HCT116 (cell line): Measurements from ENCODE around the gene MYCL. TPM values are rescaled to one million over a fixed set of nuclear protein-coding genes. Genes with fewer than 3 reads are reported as not detected.

Source experiments
- ATAC-seq: fragments of 200-7000 bp; cut with Tn5 transposase; 2 replicates; pipeline ENCODE4 v1.9.1; 2020; ENCODE audit warnings: mild to moderate bottlenecking, moderate library complexity
- BruUV-seq: library from RNA; stranded (reverse); fragments of 400-500 nt; replicated peaks from 2 replicates; lab custom pipeline; 2021; lab: Mats Ljungman, UMichigan
- CTCF ChIA-PET: fragments of 300-600 bp; sonication (Branson Sonifier 250); formaldehyde crosslinking; loops from one replicate; lab custom pipeline; 2021; ENCODE audit warnings: antibody characterized with exemption; lab: Charles Lee
- POLR2A ChIA-PET: fragments of 300-600, 350-600 bp; sonication (Branson Sonifier 250); formaldehyde crosslinking; loops from one replicate; lab custom pipeline; 2021; ENCODE audit warnings: antibody characterized with exemption; lab: Charles Lee
- RAD21 ChIA-PET, 2 experiments: fragments of 300-600 bp; sonication (Branson Sonifier 250); formaldehyde crosslinking; loops; one replicate each; lab custom pipeline; 2023; ENCODE audit warnings: low total read pairs in 2 of 2; ENCODE audit not compliant: uncharacterized antibody in 2 of 2, unreplicated experiment in 2 of 2, low non-redundant PET in 1 of 2; lab: Charles Lee
- DNase-seq: peaks from one replicate; pipeline ENCODE4 v3.0.0-alpha.2; 2010; ENCODE audit warnings: low read depth, low spot score
- H2AFZ ChIP-seq: fragments of 200-600 bp; shearing (Covaris generic), sonication (generic); 2 replicates; pipeline ENCODE4 v1.6.1; 2017; ENCODE audit warnings: low read depth, mixed run types, mixed read lengths, antibody characterized with exemption, low read length; ENCODE audit not compliant: poor library complexity, severe bottlenecking
- H3K27ac ChIP-seq: 2 replicates; pipeline ENCODE4 v1.5.1; 2012; ENCODE audit warnings: low read depth, low read length
- H3K27me3 ChIP-seq: fragments of 200-600 bp; sonication (generic); 2 replicates; pipeline ENCODE4 v1.6.1; 2016; ENCODE audit warnings: mixed run types, low read length, mixed read lengths; ENCODE audit not compliant: insufficient read depth
- H3K36me3 ChIP-seq, 2 experiments: fragments of 200-500 bp in 1 of 2; fragments of 200-600 bp in 1 of 2; sonication (Bioruptor generic) in 1 of 2; sonication (generic) in 1 of 2; 2 replicates each; pipeline versions ENCODE4 v1.5.1 to v1.6.1; 2014 to 2016; ENCODE audit warnings: low read length in 2 of 2, inconsistent platforms in 1 of 2, mixed read lengths in 1 of 2, mixed run types in 1 of 2; ENCODE audit not compliant: insufficient read depth in 2 of 2, control insufficient read depth in 1 of 2
- H3K4me1 ChIP-seq, 2 experiments: fragments of 200-600 bp in 1 of 2; sonication (generic) in 1 of 2; 2 replicates each; pipeline versions ENCODE4 v1.5.1 to v1.6.1; 2012 to 2017; ENCODE audit warnings: low read length in 2 of 2, inconsistent platforms in 1 of 2, mild to moderate bottlenecking in 1 of 2, mixed read lengths in 1 of 2, mixed run types in 1 of 2, moderate library complexity in 1 of 2; ENCODE audit not compliant: insufficient read depth in 2 of 2, control insufficient read depth in 1 of 2
- H3K4me2 ChIP-seq: fragments of 200-600 bp; sonication (generic); 2 replicates; pipeline ENCODE4 v1.6.1; 2017; ENCODE audit warnings: mixed run types, low read length, mixed read lengths
- H3K4me3 ChIP-seq, 2 experiments: fragments of 200-600 bp in 1 of 2; sonication (generic) in 1 of 2; replicated peaks in 1 of 2; 2 replicates each; pipeline ENCODE4 v1.5.1; 2011 to 2016; ENCODE audit warnings: low read length in 2 of 2, control low read depth in 1 of 2, low read depth in 1 of 2, mild to moderate bottlenecking in 1 of 2, mixed read lengths in 1 of 2, mixed run types in 1 of 2
- H3K79me2 ChIP-seq: fragments of 200-600 bp; sonication (generic); 2 replicates; pipeline ENCODE4 v1.6.1; 2017; ENCODE audit warnings: mild to moderate bottlenecking, mixed run types, low read length, moderate library complexity, mixed read lengths; ENCODE audit not compliant: insufficient read depth
- H3K9ac ChIP-seq: fragments of 200-600 bp; sonication (generic); 2 replicates; pipeline ENCODE4 v1.6.1; 2016; ENCODE audit warnings: low read length, mixed read lengths
- H3K9me2 ChIP-seq: fragments of 200-600 bp; sonication (generic), shearing (Covaris generic); 2 replicates; pipeline ENCODE4 v1.6.1; 2017; ENCODE audit warnings: mixed run types, mild to moderate bottlenecking, moderate library complexity; ENCODE audit not compliant: insufficient read depth
- H3K9me3 ChIP-seq, 2 experiments: fragments of 200-500 bp in 1 of 2; fragments of 200-600 bp in 1 of 2; sonication (Bioruptor generic) in 1 of 2; sonication (generic) in 1 of 2; 2 replicates each; pipeline ENCODE4 v1.6.1; 2014 to 2017; ENCODE audit warnings: low read length in 2 of 2, mixed read lengths in 2 of 2, inconsistent platforms in 1 of 2, low read depth in 1 of 2, mild to moderate bottlenecking in 1 of 2, mixed run types in 1 of 2, moderate library complexity in 1 of 2; ENCODE audit not compliant: control insufficient read depth in 1 of 2, insufficient read depth in 1 of 2
- H4K20me1 ChIP-seq: fragments of 200-600 bp; sonication (generic), shearing (Covaris generic); 2 replicates; pipeline ENCODE4 v1.6.1; 2017; ENCODE audit warnings: mixed run types, mild to moderate bottlenecking, moderate library complexity; ENCODE audit not compliant: insufficient read depth
- ATF3 ChIP-seq: IDR thresholded peaks from 2 replicates; pipeline ENCODE4 v1.6.1; 2012
- CBX3 ChIP-seq: IDR thresholded peaks from 2 replicates; pipeline ENCODE4 v1.6.1; 2012; ENCODE audit warnings: low read depth
- CEBPB ChIP-seq: IDR thresholded peaks from 2 replicates; pipeline ENCODE4 v1.6.1; 2012; ENCODE audit warnings: low read depth
- EGR1 ChIP-seq: IDR thresholded peaks from 2 replicates; pipeline ENCODE4 v1.6.1; 2012; ENCODE audit warnings: low read depth
- ELF1 ChIP-seq: IDR thresholded peaks from 2 replicates; pipeline ENCODE4 v1.6.1; 2012; ENCODE audit warnings: low read depth, borderline replicate concordance
- EZH2 ChIP-seq: fragments of 200-600 bp; sonication (generic); IDR thresholded peaks from 2 replicates; pipeline ENCODE4 v1.6.1; 2017; ENCODE audit warnings: antibody characterized with exemption, mixed run types
- EZH2phosphoT487 ChIP-seq: fragments of 200-600 bp; IDR thresholded peaks from 2 replicates; pipeline ENCODE4 v1.6.1; 2018; ENCODE audit warnings: antibody characterized with exemption, borderline replicate concordance
- FOSL1 ChIP-seq: IDR thresholded peaks from 2 replicates; pipeline ENCODE4 v1.6.1; 2012; ENCODE audit warnings: low read depth
- POLR2A ChIP-seq: IDR thresholded peaks from 2 replicates; pipeline ENCODE4 v1.7.0; 2011; ENCODE audit warnings: borderline replicate concordance; ENCODE audit not compliant: insufficient read depth, insufficient read length; ENCODE audit errors: extremely low read depth
- RAD21 ChIP-seq: IDR thresholded peaks from 2 replicates; pipeline ENCODE4 v1.6.1; 2012; ENCODE audit warnings: low read depth, mild to moderate bottlenecking
- SIN3A ChIP-seq: IDR thresholded peaks from 2 replicates; pipeline ENCODE4 v1.6.1; 2012; ENCODE audit warnings: low read depth
- SP1 ChIP-seq: IDR thresholded peaks from 2 replicates; pipeline ENCODE4 v1.6.1; 2012; ENCODE audit warnings: low read depth
- TCF7L2 ChIP-seq: IDR thresholded peaks from 2 replicates; pipeline ENCODE4 v1.7.0; 2011; ENCODE audit warnings: borderline replicate concordance, inconsistent platforms; ENCODE audit not compliant: insufficient read depth, insufficient read length; ENCODE audit errors: extremely low read depth
- YY1 ChIP-seq: IDR thresholded peaks from 2 replicates; pipeline ENCODE4 v1.6.1; 2011; ENCODE audit warnings: low read length, low read depth, moderate library complexity, mild to moderate bottlenecking; ENCODE audit not compliant: insufficient replicate concordance; ENCODE audit errors: extremely low read depth
- ZBTB33 ChIP-seq: IDR thresholded peaks from 2 replicates; pipeline ENCODE4 v1.6.1; 2011; ENCODE audit warnings: mild to moderate bottlenecking, low read length, moderate library complexity; ENCODE audit not compliant: insufficient replicate concordance; ENCODE audit errors: extremely low read depth
- ZFX ChIP-seq: fragments of 450-650 bp; IDR thresholded peaks from 2 replicates; pipeline ENCODE4 v1.6.1; 2017
- ZNF274 ChIP-seq: fragments of 200-500 bp; sonication (Bioruptor generic); IDR thresholded peaks from 2 replicates; pipeline ENCODE4 v1.6.1; 2014; ENCODE audit warnings: mild to moderate bottlenecking, low read depth, low read length, inconsistent platforms
- intact Hi-C: fragments of 100-400 bp; cut with micrococcal nuclease; formaldehyde crosslinking; loops from 2 replicates; pipeline ENCODE4 v1.10.0; 2022
- total RNA-seq: library from RNA; stranded (reverse); gene quantifications from one replicate; pipeline ENCODE4 v1.2.1, GENCODE V29; 2021; ENCODE audit not compliant: unreplicated experiment
- TF ChIP-seq, protein P1 (sequence below), 3 experiments: fragments of 200-600 bp in 1 of 3; sonication (generic) in 1 of 3; IDR thresholded peaks in 2 of 3; conservative IDR thresholded peaks in 1 of 3; 2 replicates each; pipeline ENCODE4 v1.5.1; 2012 to 2017; ENCODE audit warnings: low read depth in 2 of 3, low read length in 2 of 3, antibody characterized with exemption in 1 of 3, borderline replicate concordance in 1 of 3, control low read depth in 1 of 3, mild to moderate bottlenecking in 1 of 3, mixed read lengths in 1 of 3, mixed run types in 1 of 3, moderate library complexity in 1 of 3; ENCODE audit not compliant: insufficient read depth in 1 of 3
- TF ChIP-seq, protein P2 (sequence below): IDR thresholded peaks from 2 replicates; pipeline ENCODE4 v1.6.1; 2012; ENCODE audit warnings: low read depth

Gene MYCL
- total RNA-seq, 1 experiment from 2014 or later, result 10.0 TPM

DNA sequence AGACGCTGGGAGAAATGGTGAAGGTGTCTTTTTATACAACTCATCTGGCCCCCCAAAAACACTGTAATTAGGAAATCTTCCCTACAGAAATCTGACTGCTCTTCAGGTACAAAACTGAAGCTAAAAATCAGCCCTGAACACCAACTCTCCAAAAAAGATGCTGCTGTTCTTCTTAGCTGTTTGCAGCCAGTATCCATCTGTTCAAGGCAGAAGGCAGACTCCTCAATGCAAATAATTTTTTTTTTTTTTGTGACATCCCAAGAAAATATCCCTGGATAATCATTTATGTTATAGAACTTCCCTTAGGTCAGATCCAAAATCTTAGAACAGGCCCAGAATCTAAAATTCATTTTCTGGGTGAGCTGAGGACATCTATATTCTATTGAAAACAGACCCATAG lies 54.9 kb downstream of the MYCL start:
- Histone ChIP-seq H3K27me3 (no peaks in the 10 kb centered on the region), H3K36me3 (peaks cover 46 to 48% of the 10 kb centered on the region in 2 experiments; a peak in 3 of 4 replicates), H3K4me3 (no peak overlapping the region), H3K4me2 (no peak overlapping the region), H3K9me3 (no peaks in the 10 kb centered on the region), H3K4me1 (no peaks in the 10 kb centered on the region), H3K9me2 (no peaks in the 10 kb centered on the region), H3K9ac (no peak overlapping the region), H3K79me2 (peaks cover 22% of the 10 kb centered on the region; the same call in 1 of the 2 replicates), H2AFZ (no peak overlapping the region), H3K27ac (no peak overlapping the region), H4K20me1 (no peaks in the 10 kb centered on the region; the same call in 1 of the 2 replicates)
- DNase-seq (no peak), ATAC-seq (no peak)
- CTCF ChIA-PET, result no interaction called here
- POLR2A ChIA-PET, result no interaction called here
- intact Hi-C loops, result no loop called here
- RAD21 ChIA-PET, result no interaction called here
- BruUV-seq, result no TSS peak
- TF ChIP-seq, protein P1, sequence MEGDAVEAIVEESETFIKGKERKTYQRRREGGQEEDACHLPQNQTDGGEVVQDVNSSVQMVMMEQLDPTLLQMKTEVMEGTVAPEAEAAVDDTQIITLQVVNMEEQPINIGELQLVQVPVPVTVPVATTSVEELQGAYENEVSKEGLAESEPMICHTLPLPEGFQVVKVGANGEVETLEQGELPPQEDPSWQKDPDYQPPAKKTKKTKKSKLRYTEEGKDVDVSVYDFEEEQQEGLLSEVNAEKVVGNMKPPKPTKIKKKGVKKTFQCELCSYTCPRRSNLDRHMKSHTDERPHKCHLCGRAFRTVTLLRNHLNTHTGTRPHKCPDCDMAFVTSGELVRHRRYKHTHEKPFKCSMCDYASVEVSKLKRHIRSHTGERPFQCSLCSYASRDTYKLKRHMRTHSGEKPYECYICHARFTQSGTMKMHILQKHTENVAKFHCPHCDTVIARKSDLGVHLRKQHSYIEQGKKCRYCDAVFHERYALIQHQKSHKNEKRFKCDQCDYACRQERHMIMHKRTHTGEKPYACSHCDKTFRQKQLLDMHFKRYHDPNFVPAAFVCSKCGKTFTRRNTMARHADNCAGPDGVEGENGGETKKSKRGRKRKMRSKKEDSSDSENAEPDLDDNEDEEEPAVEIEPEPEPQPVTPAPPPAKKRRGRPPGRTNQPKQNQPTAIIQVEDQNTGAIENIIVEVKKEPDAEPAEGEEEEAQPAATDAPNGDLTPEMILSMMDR (IDR thresholded peaks at IDR 0.05 in 2 of 3, conservative IDR thresholded peaks at IDR 0.05 in 1 of 3; ENCODE audit: borderline replicate concordance in 1 of 3, insufficient read depth in 1 of 3, low read depth in 2 of 3, low read length in 2 of 3), result no peak
- no peak for TF ChIP-seq POLR2A
- no peak for TF ChIP-seq EZH2
- no peak for TF ChIP-seq EZH2phosphoT487
- no peak for TF ChIP-seq EGR1
- TF ChIP-seq YY1, result no peak
- TF ChIP-seq ELF1, result no peak
- TF ChIP-seq ZBTB33, result no peak
- no peak for TF ChIP-seq FOSL1
- TF ChIP-seq CEBPB, result no peak
- TF ChIP-seq ZFX, result no peak
- no peak for TF ChIP-seq SP1
- TF ChIP-seq CBX3, result no peak
- TF ChIP-seq RAD21, result no peak
- TF ChIP-seq, protein P2, sequence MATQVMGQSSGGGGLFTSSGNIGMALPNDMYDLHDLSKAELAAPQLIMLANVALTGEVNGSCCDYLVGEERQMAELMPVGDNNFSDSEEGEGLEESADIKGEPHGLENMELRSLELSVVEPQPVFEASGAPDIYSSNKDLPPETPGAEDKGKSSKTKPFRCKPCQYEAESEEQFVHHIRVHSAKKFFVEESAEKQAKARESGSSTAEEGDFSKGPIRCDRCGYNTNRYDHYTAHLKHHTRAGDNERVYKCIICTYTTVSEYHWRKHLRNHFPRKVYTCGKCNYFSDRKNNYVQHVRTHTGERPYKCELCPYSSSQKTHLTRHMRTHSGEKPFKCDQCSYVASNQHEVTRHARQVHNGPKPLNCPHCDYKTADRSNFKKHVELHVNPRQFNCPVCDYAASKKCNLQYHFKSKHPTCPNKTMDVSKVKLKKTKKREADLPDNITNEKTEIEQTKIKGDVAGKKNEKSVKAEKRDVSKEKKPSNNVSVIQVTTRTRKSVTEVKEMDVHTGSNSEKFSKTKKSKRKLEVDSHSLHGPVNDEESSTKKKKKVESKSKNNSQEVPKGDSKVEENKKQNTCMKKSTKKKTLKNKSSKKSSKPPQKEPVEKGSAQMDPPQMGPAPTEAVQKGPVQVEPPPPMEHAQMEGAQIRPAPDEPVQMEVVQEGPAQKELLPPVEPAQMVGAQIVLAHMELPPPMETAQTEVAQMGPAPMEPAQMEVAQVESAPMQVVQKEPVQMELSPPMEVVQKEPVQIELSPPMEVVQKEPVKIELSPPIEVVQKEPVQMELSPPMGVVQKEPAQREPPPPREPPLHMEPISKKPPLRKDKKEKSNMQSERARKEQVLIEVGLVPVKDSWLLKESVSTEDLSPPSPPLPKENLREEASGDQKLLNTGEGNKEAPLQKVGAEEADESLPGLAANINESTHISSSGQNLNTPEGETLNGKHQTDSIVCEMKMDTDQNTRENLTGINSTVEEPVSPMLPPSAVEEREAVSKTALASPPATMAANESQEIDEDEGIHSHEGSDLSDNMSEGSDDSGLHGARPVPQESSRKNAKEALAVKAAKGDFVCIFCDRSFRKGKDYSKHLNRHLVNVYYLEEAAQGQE, result no peak
- TF ChIP-seq TCF7L2, result no peak
- no peak for TF ChIP-seq SIN3A
- no peak for TF ChIP-seq ATF3
- TF ChIP-seq ZNF274, result no peak
